Stomach (tissue), 9 donors: ENCODE data around the gene DAND5. TPM values are rescaled to one million over a fixed set of nuclear protein-coding genes. Genes with fewer than 3 reads are reported as not detected.

Experiments
- DNase-seq, 2 donors: peaks; one replicate each; pipeline versions ENCODE4 v3.0.0 to v3.0.0-alpha.2; 2013 to 2019
- H3K27ac ChIP-seq, 5 donors: fragments of 200-600 bp in 4 of 5; sonication (generic) in 4 of 5; one replicate each; pipeline ENCODE4 v1.5.1; 2013 to 2019; ENCODE audit warnings: mild to moderate bottlenecking in 1 of 5, moderate library complexity in 1 of 5
- H3K27me3 ChIP-seq, 3 donors: fragments of 200-600 bp; sonication (generic); one replicate each; pipeline ENCODE4 v1.5.1; 2017 to 2019; ENCODE audit warnings: mixed run types in 1 of 3
- H3K36me3 ChIP-seq, 4 donors: fragments of 200-600 bp; sonication (generic); 1 replicate in 3 of 4; 2 replicates in 1 of 4; pipeline ENCODE4 v1.5.1; 2016 to 2019
- H3K4me1 ChIP-seq, 4 donors: fragments of 200-600 bp; sonication (generic); one replicate each; pipeline ENCODE4 v1.5.1; 2016 to 2019
- H3K4me3 ChIP-seq, 4 donors: fragments of 200-600 bp; sonication (generic) in 3 of 4; one replicate each; pipeline ENCODE4 v1.5.1; 2016 to 2019; ENCODE audit warnings: mild to moderate bottlenecking in 1 of 4
- H3K9me3 ChIP-seq, 4 donors: fragments of 200-600 bp; sonication (generic); one replicate each; pipeline ENCODE4 v1.5.1; 2016 to 2019
- CTCF ChIP-seq, 7 experiments: fragments of 450-650 bp in 4 of 7; fragments of 200-600 bp in 3 of 7; sonication (generic) in 3 of 7; IDR thresholded peaks; one replicate each; pipeline ENCODE4 v1.5.1; 2016 to 2019; ENCODE audit warnings: antibody characterized with exemption in 7 of 7, control low read depth in 2 of 7, mild to moderate bottlenecking in 1 of 7
- EP300 ChIP-seq: sonication (generic); formaldehyde crosslinking; IDR thresholded peaks from one replicate; pipeline ENCODE4 v1.6.1; 2017; ENCODE audit warnings: antibody characterized with exemption
- POLR2A ChIP-seq, 4 donors: fragments of 450-650 bp; IDR thresholded peaks; one replicate each; pipeline ENCODE4 v1.6.1; 2016; ENCODE audit warnings: antibody characterized with exemption in 4 of 4, control low read depth in 2 of 4, mild to moderate bottlenecking in 1 of 4, moderate library complexity in 1 of 4
- POLR2AphosphoS5 ChIP-seq, 3 donors: sonication (generic); formaldehyde crosslinking; IDR thresholded peaks; one replicate each; pipeline ENCODE4 v1.6.1; 2016; ENCODE audit warnings: antibody characterized with exemption in 3 of 3
- WGBS, 5 donors: extraction: QIAGEN DNeasy Blood & Tissue Kit in 3 of 5; methylation state at CpG; one replicate each; pipeline versions ENCODE4 v1.1.5 to v1.1.7; 2013 to 2018; 5-methylcytosine and 5-hydroxymethylcytosine counted together
- intact Hi-C: fragments of 100-400 bp; cut with DNase I; formaldehyde crosslinking; loops from one replicate; pipeline ENCODE4 v1.15.1; 2023; ENCODE audit warnings: low total_unique reads
- polyA plus RNA-seq, 3 donors: library from polyadenylated mRNA; stranded (reverse); fragments of 200-250 nt; gene quantifications; one replicate each; pipeline ENCODE4 v1.2.3, GENCODE V29; 2013
- total RNA-seq, 5 donors: library from RNA; depleted of rRNA; stranded (reverse); fragments of >200 nt; gene quantifications; one replicate each; pipeline versions ENCODE4 v1.1.0 to v1.2.3, GENCODE V29; 2014 to 2016
- donor health status: healthy with polysubstance abuse.
- donor health status: Bipolar disorder and iron deficiency.
- donor health status: healthy.

DAND5 gene
- total and polyA plus RNA-seq, 8 donors, result 0.12 to 0.58 (median 0.13) TPM; not detected in 5

- intact Hi-C loops, result no loop called here
- Histone ChIP-seq H3K4me3 (peak overlapping the region; percentile 43 to 50 (median 47)), H3K27ac (peak overlapping the region; percentile 66 to 77 (median 75)), H3K9me3 (no peaks in the 10 kb centered on the region), H3K4me1 (peaks cover 6 to 20% (median 18%) of the 10 kb centered on the region in 4 donors), H3K36me3 (no peaks in the 10 kb centered on the region), H3K27me3 (no peaks in the 10 kb centered on the region)
- peak; percentile 88 to 93 for DNase-seq
- TF ChIP-seq CTCF (IDR thresholded peaks at IDR 0.05) (peak in 5 of 7 experiments; percentile 84 to 96 (median 95)), EP300 (no peak), POLR2AphosphoS5 (IDR thresholded peaks at IDR 0.05) (no peak), POLR2A (IDR thresholded peaks at IDR 0.05) (no peak)
- 0 to 1% (median 0%) methylated on average over 24 to 34 of the region's 34 CpGs for WGBS, 5 donors
Observed at GRCh38 chr19:12965017-12965811, 4.2 kb upstream of the DAND5 start.

DNA sequence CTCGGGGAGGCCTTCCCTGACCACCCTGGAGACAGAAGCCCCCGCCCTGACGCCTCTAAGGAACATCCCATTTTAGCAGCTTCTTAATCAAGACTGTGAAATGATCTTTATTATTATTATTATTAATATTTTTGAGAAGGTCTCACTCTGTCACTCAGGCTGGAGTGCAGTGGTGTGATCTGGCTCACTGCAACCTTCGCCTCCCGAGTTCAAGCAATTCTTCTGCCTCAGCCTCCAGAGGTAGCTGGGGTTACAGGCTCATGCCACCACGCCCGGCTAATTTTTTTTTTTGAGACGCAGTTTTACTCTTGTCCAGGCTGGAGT lies 3.6 kb upstream of the DAND5 start:
- 38 to 48% (median 42%) methylated on average over 8 of the region's 8 CpGs for WGBS, 5 donors
- intact Hi-C loops, result no loop called here
- H3K27ac ChIP-seq, result peak overlapping the region; percentile 66 to 77 (median 75)

GRCh38 chr19:12967907-12968306 lies 1.5 kb upstream of the DAND5 start:
- 94 to 97% (median 95%) methylated on average over 5 of the region's 5 CpGs for WGBS, 5 donors
- Histone ChIP-seq H3K27ac (no peak overlapping the region), H3K9me3 (no peaks in the 10 kb centered on the region)

More for the DNA sequence above, 3.6 kb upstream of the DAND5 start:
- Histone ChIP-seq H3K9me3 (no peaks in the 10 kb centered on the region), H3K4me1 (peaks cover 6 to 20% (median 18%) of the 10 kb centered on the region in 4 donors), H3K27me3 (no peaks in the 10 kb centered on the region), H3K36me3 (no peaks in the 10 kb centered on the region), H3K4me3 (peak overlapping the region; percentile 43 to 50 (median 47))
- no peak for DNase-seq
- TF ChIP-seq CTCF (IDR thresholded peaks at IDR 0.05) (no peak), POLR2A (IDR thresholded peaks at IDR 0.05) (no peak), EP300 (no peak), POLR2AphosphoS5 (IDR thresholded peaks at IDR 0.05) (no peak)

More at GRCh38 chr19:12967907-12968306, 1.5 kb upstream of the DAND5 start:
- peaks cover 6 to 20% (median 18%) of the 10 kb centered on the region in 4 donors for H3K4me1 ChIP-seq
- DNase-seq, result no peak
- intact Hi-C loops, result no loop called here
- no peak for TF ChIP-seq CTCF (IDR thresholded peaks at IDR 0.05)
- no peak for TF ChIP-seq POLR2A (IDR thresholded peaks at IDR 0.05)
- no peak for TF ChIP-seq POLR2AphosphoS5 (IDR thresholded peaks at IDR 0.05)
- no peak for TF ChIP-seq EP300
- no peaks in the 10 kb centered on the region for H3K36me3 ChIP-seq
- H3K4me3 ChIP-seq, result no peak overlapping the region
- H3K27me3 ChIP-seq, result no peaks in the 10 kb centered on the region
